CD4-positive, alpha-beta T cell treated with Interleukin-15 for 4 hours (primary cell): ENCODE measurements around the gene LRCH3.

Experiments
- DNase-seq: peaks from one replicate; pipeline ENCODE4 v3.0.0-alpha.2; 2020; ENCODE audit warnings: low spot score

Gene LRCH3

GRCh38 chr3:197833930-197834715 is 43.1 kb downstream of the LRCH3 start:
- no peak for DNase-seq

- DNase-seq = no peak
Observed at GRCh38 chr3:197835509-197835908, 44.5 kb downstream of the LRCH3 start.

- no peak for DNase-seq
Observed at GRCh38 chr3:197836244-197836643, 45.2 kb downstream of the LRCH3 start.

- no peak for DNase-seq
Observed at GRCh38 chr3:197837282-197837681, 46.2 kb downstream of the LRCH3 start.

GRCh38 chr3:197841789-197842188 is 50.7 kb downstream of the LRCH3 start:
- no peak for DNase-seq

GRCh38 chr3:197846491-197846890 is 55.4 kb downstream of the LRCH3 start:
- no peak for DNase-seq

- DNase-seq = peak; percentile 50
Observed at GRCh38 chr3:197847866-197848401, 56.9 kb downstream of the LRCH3 start.

GRCh38 chr3:197854596-197855343 is 63.7 kb downstream of the LRCH3 start:
- no peak for DNase-seq

- no peak for DNase-seq
Observed at GRCh38 chr3:197855571-197855970, 64.5 kb downstream of the LRCH3 start.

GRCh38 chr3:197856199-197856816 is 65.3 kb downstream of the LRCH3 start:
- DNase-seq = no peak

- no peak for DNase-seq
Observed at GRCh38 chr3:197858133-197858532, 67.1 kb downstream of the LRCH3 start.

GRCh38 chr3:197858598-197858997 is 67.5 kb downstream of the LRCH3 start:
- DNase-seq = no peak

- DNase-seq = no peak
Observed at GRCh38 chr3:197866035-197866434, 75.0 kb downstream of the LRCH3 start.

GRCh38 chr3:197873329-197873728 is 82.3 kb downstream of the LRCH3 start:
- no peak for DNase-seq

GRCh38 chr3:197874064-197874463 is 83.0 kb downstream of the LRCH3 start:
- no peak for DNase-seq

GRCh38 chr3:197874653-197875052 is 83.6 kb downstream of the LRCH3 start:
- no peak for DNase-seq

GRCh38 chr3:197877902-197878301 is 86.8 kb downstream of the LRCH3 start:
- DNase-seq = no peak

GRCh38 chr3:197878427-197878826 is 87.4 kb downstream of the LRCH3 start:
- peak; percentile 9 for DNase-seq

- DNase-seq = no peak
Observed at GRCh38 chr3:197880491-197881269, 89.6 kb downstream of the LRCH3 start.

GRCh38 chr3:197881270-197881969 is 90.4 kb downstream of the LRCH3 start:
- no peak for DNase-seq

GRCh38 chr3:197881970-197882338 is 90.9 kb downstream of the LRCH3 start:
- no peak for DNase-seq
